ENCODE measurements around the gene N4BP3.

DNA sequence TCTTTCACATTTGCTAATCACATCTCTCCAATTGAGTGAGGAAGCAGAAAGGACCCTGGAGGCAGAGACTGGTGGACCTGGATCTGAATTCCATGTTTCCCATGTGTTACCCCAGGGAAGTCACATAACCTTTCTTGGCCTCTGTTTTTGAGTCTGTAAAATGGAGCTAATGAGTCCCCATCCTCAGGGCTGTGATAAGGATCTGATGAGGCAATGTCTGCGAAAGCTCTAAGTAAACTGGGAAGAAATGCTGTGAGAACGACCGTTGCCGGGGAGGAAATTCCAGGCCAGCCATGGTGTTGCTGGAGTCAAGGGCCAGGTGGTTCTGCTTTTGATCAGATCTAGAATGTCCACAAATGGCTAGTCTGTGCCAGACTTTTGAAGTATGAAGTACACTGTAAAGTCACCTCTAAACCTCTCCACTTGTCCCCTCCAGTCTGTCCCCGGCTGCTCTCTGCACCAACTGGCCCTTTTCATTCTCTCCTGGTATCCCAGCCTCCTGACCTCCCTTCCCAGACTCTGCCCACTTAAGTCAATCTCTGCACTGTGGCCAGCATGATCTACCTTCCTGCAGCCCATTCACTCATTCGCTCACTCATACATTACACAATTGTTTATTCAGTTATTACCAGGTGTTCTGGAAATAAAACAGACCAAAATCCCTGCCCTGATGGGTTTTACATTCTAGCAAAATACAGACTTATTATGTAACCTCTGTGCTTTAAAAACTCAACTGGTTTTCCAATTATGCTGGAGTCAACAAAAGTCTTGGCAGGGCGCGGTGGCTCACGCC is 32.5 kb upstream of the N4BP3 start:
- TF ChIP-seq EZH2 (IDR thresholded peaks at IDR 0.05; ENCODE audit: insufficient read depth, poor library complexity, severe bottlenecking) = no peak
- TF ChIP-seq EZH2phosphoT487 (IDR thresholded peaks at IDR 0.05; ENCODE audit: insufficient read depth, low read depth) = no peak

All from GM23248 (cell line).